Psoas muscle (tissue), 8 donors: ENCODE data around the gene EPS8L2. TPM values are rescaled to one million over a fixed set of nuclear protein-coding genes. Genes with fewer than 3 reads are reported as not detected.

ENCODE experiments used
- ATAC-seq, 4 donors: fragments of 200-7000 bp; cut with Tn5 transposase; one replicate each; pipeline ENCODE4 v1.9.1; 2020; ENCODE audit warnings: moderate library complexity in 3 of 4, mild to moderate bottlenecking in 2 of 4
- DNase-seq, 2 donors: peaks; one replicate each; pipeline ENCODE4 v3.0.0-alpha.2; 2020
- H3K27ac ChIP-seq: fragments of 200-600 bp; one replicate; pipeline ENCODE4 v1.8.0; 2022
- H3K27me3 ChIP-seq, 3 donors: fragments of 200-600 bp in 1 of 3; one replicate each; pipeline versions ENCODE4 v1.6.1 to v1.8.0; 2013 to 2022; ENCODE audit warnings: low read length in 2 of 3, mild to moderate bottlenecking in 2 of 3, moderate library complexity in 1 of 3; ENCODE audit not compliant: insufficient read depth in 3 of 3
- H3K36me3 ChIP-seq, 2 donors: fragments of 200-600 bp in 1 of 2; one replicate each; pipeline versions ENCODE4 v1.6.1 to v1.8.0; 2013 to 2022; ENCODE audit warnings: low read depth in 1 of 2, mild to moderate bottlenecking in 1 of 2, moderate library complexity in 1 of 2; ENCODE audit not compliant: insufficient read depth in 1 of 2
- H3K4me1 ChIP-seq: fragments of 200-600 bp; one replicate; pipeline ENCODE4 v1.8.0; 2022
- H3K4me3 ChIP-seq: fragments of 200-600 bp; one replicate; pipeline ENCODE4 v1.8.0; 2022; ENCODE audit warnings: mild to moderate bottlenecking
- H3K9me3 ChIP-seq: fragments of 200-600 bp; one replicate; pipeline ENCODE4 v1.8.0; 2022
- WGBS, 3 donors: extraction: QIAGEN DNeasy Blood & Tissue Kit; methylation state at CpG; one replicate each; pipeline versions ENCODE4 v1.1.6 to v1.1.7; 2013; 5-methylcytosine and 5-hydroxymethylcytosine counted together
- intact Hi-C, 2 donors: fragments of 100-400 bp; cut with DNase I; formaldehyde crosslinking; loops; one replicate each; pipeline versions ENCODE4 v1.11.0 to v1.14.2; 2022
- polyA plus RNA-seq, 3 donors: library from polyadenylated mRNA; stranded (reverse); fragments of 200-250 nt; gene quantifications; one replicate each; pipeline ENCODE4 v1.2.3, GENCODE V29; 2013
- total RNA-seq, 4 donors: library from RNA; stranded (reverse); fragmentation: NEBNext Ultra II Directional in 2 of 4; extraction: Animal tissue kit (Norgen Biotek cat#: 25700) in 2 of 4; gene quantifications; one replicate each; pipeline versions ENCODE4 v1.2.1 to v1.2.4, GENCODE V29; 2021 to 2023
- TF ChIP-seq, protein P1 (sequence below): fragments of 200-600 bp; IDR thresholded peaks from one replicate; pipeline ENCODE4 v1.8.0; 2022; ENCODE audit warnings: antibody characterized with exemption
- donor health status: healthy with polysubstance abuse.
- donor health status: DM: no; HTN: no; CAD: no; lungs with moderate emphysema.
- donor health status: Bipolar disorder and iron deficiency.
- donor health status: healthy.
- donor health status: DM: yes; HTN: yes; CAD: no.
- donor health status: DM: no; HTN: no; CAD: no.
- donor health status: DM: no; HTN: no; CAD: no.
- donor health status: DM: yes; HTN: yes; CAD: no.

The EPS8L2 gene
- total and polyA plus RNA-seq, 7 donors, result 0.47 to 3.1 (median 0.89) TPM

DNA sequence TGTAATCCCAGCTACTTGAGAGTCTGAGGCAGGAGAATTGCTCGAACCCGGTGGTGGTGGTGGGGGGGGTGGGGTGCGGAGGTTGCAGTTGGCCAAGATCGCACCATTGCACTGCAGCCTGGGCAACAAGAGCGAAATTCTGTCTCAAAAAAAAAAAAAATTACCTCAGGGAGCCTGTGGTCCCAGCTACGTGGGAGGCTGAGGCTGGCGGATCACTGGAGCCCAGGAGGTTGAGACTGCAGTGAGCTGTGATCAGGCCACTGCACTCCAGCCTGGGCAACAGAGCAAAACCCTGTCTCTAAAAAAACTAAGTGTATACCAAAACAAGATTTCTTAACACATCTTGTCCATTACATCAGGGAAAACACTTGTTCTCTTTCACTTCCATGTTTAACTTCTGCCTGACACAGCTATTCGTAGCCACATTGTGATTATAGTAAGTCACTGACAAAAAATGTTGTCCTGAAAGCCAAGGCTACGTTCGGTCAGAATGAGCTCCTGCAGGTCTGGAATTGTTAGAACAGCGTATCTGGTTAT lies 9.0 kb upstream of the EPS8L2 start:
- Histone ChIP-seq H3K27me3 (peaks cover 0 to 1% (median 0%) of the 10 kb centered on the region in 3 donors), H3K36me3 (peaks cover 0 to 20% of the 10 kb centered on the region in 2 donors), H3K4me3 (peak overlapping the region; percentile 95), H3K9me3 (no peaks in the 10 kb centered on the region), H3K4me1 (peaks cover 41% of the 10 kb centered on the region), H3K27ac (peak overlapping the region; percentile 100)
- 61 to 76% (median 61%) methylated on average over 11 of the region's 11 CpGs for WGBS, 3 donors
- intact Hi-C loops, result loop anchor here in 1 of 2 donors (10.0 kb wide), 1 partner anchor 122 kb away; the partner anchor contains the start of gene PHRF1
- DNase-seq, result no peak
- TF ChIP-seq, protein P1, sequence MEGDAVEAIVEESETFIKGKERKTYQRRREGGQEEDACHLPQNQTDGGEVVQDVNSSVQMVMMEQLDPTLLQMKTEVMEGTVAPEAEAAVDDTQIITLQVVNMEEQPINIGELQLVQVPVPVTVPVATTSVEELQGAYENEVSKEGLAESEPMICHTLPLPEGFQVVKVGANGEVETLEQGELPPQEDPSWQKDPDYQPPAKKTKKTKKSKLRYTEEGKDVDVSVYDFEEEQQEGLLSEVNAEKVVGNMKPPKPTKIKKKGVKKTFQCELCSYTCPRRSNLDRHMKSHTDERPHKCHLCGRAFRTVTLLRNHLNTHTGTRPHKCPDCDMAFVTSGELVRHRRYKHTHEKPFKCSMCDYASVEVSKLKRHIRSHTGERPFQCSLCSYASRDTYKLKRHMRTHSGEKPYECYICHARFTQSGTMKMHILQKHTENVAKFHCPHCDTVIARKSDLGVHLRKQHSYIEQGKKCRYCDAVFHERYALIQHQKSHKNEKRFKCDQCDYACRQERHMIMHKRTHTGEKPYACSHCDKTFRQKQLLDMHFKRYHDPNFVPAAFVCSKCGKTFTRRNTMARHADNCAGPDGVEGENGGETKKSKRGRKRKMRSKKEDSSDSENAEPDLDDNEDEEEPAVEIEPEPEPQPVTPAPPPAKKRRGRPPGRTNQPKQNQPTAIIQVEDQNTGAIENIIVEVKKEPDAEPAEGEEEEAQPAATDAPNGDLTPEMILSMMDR, result no peak
- peak; percentile 21 to 40 (median 30) for ATAC-seq

DNA sequence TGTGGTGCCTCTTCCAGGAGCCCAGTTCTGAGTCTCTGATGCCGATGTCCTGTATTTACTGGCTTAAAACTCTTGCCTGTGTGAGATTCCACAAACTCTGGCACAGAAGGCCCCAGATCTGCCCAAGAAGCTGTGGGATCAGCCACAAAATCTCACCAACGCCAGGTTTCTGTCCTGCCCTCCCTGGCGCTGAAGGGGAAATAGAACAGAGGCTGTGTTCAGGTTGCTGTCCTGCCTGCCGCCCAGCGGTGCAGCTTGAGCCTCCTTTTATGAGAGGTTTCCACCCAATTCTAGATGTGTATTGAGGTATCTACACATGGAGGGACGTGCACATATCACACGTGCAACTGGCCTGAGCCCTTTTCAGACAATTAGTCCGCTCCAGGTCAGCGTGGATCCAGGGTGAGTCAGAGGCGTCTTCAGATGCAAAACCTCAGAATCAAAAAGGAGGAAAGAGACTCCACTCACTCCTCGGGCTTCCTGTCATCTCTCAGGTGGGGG lies 8.2 kb upstream of the EPS8L2 start:
- TF ChIP-seq, protein P1, result no peak
- Histone ChIP-seq H3K9me3 (no peaks in the 10 kb centered on the region), H3K4me1 (peaks cover 43% of the 10 kb centered on the region), H3K27me3 (peaks cover 0 to 1% (median 0%) of the 10 kb centered on the region in 3 donors), H3K4me3 (peak overlapping the region; percentile 20), H3K36me3 (peaks cover 0 to 23% of the 10 kb centered on the region in 2 donors), H3K27ac (peak overlapping the region; percentile 100)
- ATAC-seq (no peak), DNase-seq (no peak)
- 71 to 75% (median 74%) methylated on average over 11 of the region's 11 CpGs for WGBS, 3 donors
- intact Hi-C loops, result loop anchor here in 1 of 2 donors (10.0 kb wide), 1 partner anchor 123 kb away; the partner anchor contains the start of gene PHRF1

DNA sequence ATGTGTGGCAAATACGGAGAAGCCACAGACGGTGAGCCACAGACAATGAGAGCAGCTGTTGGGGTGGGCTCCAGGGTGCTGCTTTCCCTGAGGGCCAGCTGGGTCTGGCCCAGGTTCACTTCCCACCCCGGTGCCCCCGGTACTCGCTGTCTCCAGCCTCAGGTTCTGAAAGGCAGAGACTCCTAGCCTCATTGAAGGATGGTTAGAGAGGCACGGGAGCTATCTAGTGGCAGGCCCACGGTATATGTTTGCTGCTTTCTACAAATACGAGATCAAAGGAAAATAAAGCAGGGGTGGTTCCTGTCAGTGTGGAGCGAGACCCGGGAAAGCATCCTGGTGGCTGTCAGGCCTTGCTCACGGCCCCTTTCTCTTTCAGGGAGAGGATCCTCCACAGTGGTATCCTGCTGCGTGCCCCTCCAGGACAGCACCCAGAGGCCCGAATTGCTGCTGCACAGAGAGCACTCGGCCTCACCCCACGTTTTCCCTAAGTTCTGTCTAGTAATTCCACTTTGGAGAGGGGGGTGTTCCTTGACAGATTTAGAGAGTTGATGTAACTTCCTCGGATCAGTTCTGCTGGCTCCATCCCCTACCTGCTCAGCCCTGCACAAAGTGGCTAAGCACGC lies 7.4 kb upstream of the EPS8L2 start:
- peak in 1 of 2 donors; percentile 15 for DNase-seq
- Histone ChIP-seq H3K27ac (peak overlapping the region; percentile 100), H3K27me3 (peaks cover 0 to 1% (median 0%) of the 10 kb centered on the region in 3 donors), H3K4me1 (peaks cover 36% of the 10 kb centered on the region), H3K36me3 (peaks cover 0 to 26% of the 10 kb centered on the region in 2 donors), H3K4me3 (no peak overlapping the region), H3K9me3 (no peaks in the 10 kb centered on the region)
- TF ChIP-seq, protein P1, result no peak
- intact Hi-C loops, result loop anchor here in 1 of 2 donors (10.0 kb wide), 1 partner anchor 124 kb away; the partner anchor contains the start of gene PHRF1
- ATAC-seq, result no peak
- WGBS, 3 donors, result 67 to 77% (median 73%) methylated on average over 17 of the region's 17 CpGs

DNA sequence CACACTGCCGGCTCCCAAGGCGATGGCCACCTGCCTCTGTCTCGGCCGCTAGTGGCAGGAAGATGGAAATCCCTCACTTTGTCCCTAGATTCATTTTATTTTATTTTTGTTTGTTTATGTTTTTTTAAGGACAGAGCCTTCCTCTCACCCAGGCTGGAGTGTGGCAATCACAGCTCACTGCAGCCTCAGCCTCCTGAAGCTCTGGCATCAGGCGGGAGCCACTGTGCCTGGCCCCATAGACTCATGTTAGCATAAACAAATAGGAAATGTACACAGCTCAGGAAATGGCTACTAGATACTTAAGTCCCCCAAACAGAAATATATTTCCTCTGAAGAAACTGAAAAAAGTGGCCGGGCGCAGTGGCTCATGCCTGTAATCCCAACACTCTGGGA lies 6.9 kb upstream of the EPS8L2 start:
- ATAC-seq (no peak), DNase-seq (no peak)
- Histone ChIP-seq H3K36me3 (peaks cover 0 to 27% of the 10 kb centered on the region in 2 donors), H3K4me3 (no peak overlapping the region), H3K4me1 (peaks cover 32% of the 10 kb centered on the region), H3K9me3 (no peaks in the 10 kb centered on the region), H3K27ac (peak overlapping the region; percentile 100), H3K27me3 (peaks cover 0 to 1% (median 0%) of the 10 kb centered on the region in 3 donors)
- 86 to 96% (median 95%) methylated on average over 7 of the region's 7 CpGs for WGBS, 3 donors
- TF ChIP-seq, protein P1, result no peak
- intact Hi-C loops, result loop anchor here in 1 of 2 donors (10.0 kb wide), 1 partner anchor 124 kb away; the partner anchor contains the start of gene PHRF1
